ENCODE measurements around the gene PRPF40A.

GRCh38 chr2:152606081-152606480 is 111.2 kb downstream of the PRPF40A start:
- TF ChIP-seq, protein P1, sequence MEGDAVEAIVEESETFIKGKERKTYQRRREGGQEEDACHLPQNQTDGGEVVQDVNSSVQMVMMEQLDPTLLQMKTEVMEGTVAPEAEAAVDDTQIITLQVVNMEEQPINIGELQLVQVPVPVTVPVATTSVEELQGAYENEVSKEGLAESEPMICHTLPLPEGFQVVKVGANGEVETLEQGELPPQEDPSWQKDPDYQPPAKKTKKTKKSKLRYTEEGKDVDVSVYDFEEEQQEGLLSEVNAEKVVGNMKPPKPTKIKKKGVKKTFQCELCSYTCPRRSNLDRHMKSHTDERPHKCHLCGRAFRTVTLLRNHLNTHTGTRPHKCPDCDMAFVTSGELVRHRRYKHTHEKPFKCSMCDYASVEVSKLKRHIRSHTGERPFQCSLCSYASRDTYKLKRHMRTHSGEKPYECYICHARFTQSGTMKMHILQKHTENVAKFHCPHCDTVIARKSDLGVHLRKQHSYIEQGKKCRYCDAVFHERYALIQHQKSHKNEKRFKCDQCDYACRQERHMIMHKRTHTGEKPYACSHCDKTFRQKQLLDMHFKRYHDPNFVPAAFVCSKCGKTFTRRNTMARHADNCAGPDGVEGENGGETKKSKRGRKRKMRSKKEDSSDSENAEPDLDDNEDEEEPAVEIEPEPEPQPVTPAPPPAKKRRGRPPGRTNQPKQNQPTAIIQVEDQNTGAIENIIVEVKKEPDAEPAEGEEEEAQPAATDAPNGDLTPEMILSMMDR (conservative IDR thresholded peaks at IDR 0.05; ENCODE audit: low read length) = no peak
- TF ChIP-seq EZH2phosphoT487 (IDR thresholded peaks at IDR 0.05; ENCODE audit: borderline replicate concordance) = no peak

Measured in Loucy (cell line).